GM12878 (cell line): ENCODE measurements around the gene DCP1B. TPM values are rescaled to one million over a fixed set of nuclear protein-coding genes. Genes with fewer than 3 reads are reported as not detected.

Source experiments
- ATAC-seq: fragments of 200-7000 bp; cut with Tn5 transposase; 3 replicates; pipeline ENCODE4 v1.9.1; 2020; ENCODE audit warnings: mild to moderate bottlenecking, moderate library complexity
- BruUV-seq: library from RNA; stranded (reverse); fragments of 400-500 nt; replicated peaks from 2 replicates; lab custom pipeline; 2021; lab: Mats Ljungman, UMichigan
- CTCF ChIA-PET: fragments of 300-600 bp; sonication (Branson Sonifier 250); formaldehyde crosslinking; extraction: SDS; loops from one replicate; lab custom pipeline; 2021; ENCODE audit warnings: inconsistent platforms; lab: Yijun Ruan, JAX
- POLR2A ChIA-PET: fragments of 350-600 bp; formaldehyde crosslinking; extraction: SDS; loops from one replicate; lab custom pipeline; 2021; ENCODE audit warnings: inconsistent platforms; lab: Charles Lee
- RAD21 ChIA-PET: fragments of 300-600 bp; sonication (Branson Sonifier 250); formaldehyde crosslinking; loops from one replicate; lab custom pipeline; 2023; ENCODE audit warnings: antibody characterized with exemption; ENCODE audit not compliant: unreplicated experiment; lab: Charles Lee
- SMC1A ChIA-PET: fragments of 300-600 bp; sonication (Branson Sonifier 250); formaldehyde crosslinking; loops from one replicate; lab custom pipeline; 2023; ENCODE audit not compliant: unreplicated experiment, uncharacterized antibody; lab: Charles Lee
- DNase-seq: peaks from one replicate; pipeline ENCODE4 v3.0.0-alpha.2; 2011; ENCODE audit warnings: low read depth, low spot score
- FAIRE-seq: peaks from 3 replicates; lab custom pipeline; 2011; peaks lifted over from hg19 to GRCh38; lab: Jason Lieb, UNC
- H2AFZ ChIP-seq: 2 replicates; pipeline ENCODE4 v1.6.0; 2011; ENCODE audit warnings: low read depth, low read length, control low read depth; ENCODE audit not compliant: control insufficient read depth
- H3K27ac ChIP-seq: 2 replicates; pipeline ENCODE4 v1.5.1; 2011; ENCODE audit warnings: control low read depth; ENCODE audit not compliant: control insufficient read depth, insufficient read depth
- H3K27me3 ChIP-seq, 2 experiments: replicated peaks in 1 of 2; 2 replicates each; pipeline versions ENCODE4 v1.6.0 to v1.6.1; 2011; ENCODE audit warnings: low read length in 1 of 2; ENCODE audit not compliant: control insufficient read depth in 2 of 2, insufficient read depth in 2 of 2
- H3K36me3 ChIP-seq, 2 experiments: 2 replicates each; pipeline ENCODE4 v1.5.1; 2011; ENCODE audit warnings: low read length in 1 of 2; ENCODE audit not compliant: control insufficient read depth in 2 of 2, insufficient read depth in 2 of 2
- H3K4me1 ChIP-seq: 2 replicates; pipeline ENCODE4 v1.6.1; 2011; ENCODE audit warnings: mild to moderate bottlenecking, low read length, moderate library complexity, mixed read lengths; ENCODE audit not compliant: control insufficient read depth, insufficient read depth
- H3K4me2 ChIP-seq: 2 replicates; pipeline ENCODE4 v1.6.0; 2011; ENCODE audit warnings: control low read depth; ENCODE audit not compliant: control insufficient read depth, insufficient read depth
- H3K4me3 ChIP-seq: fragments of 200-600 bp; sonication (generic); 2 replicates; pipeline ENCODE4 v1.5.1; 2016
- H3K79me2 ChIP-seq: 2 replicates; pipeline ENCODE4 v1.6.0; 2011; ENCODE audit warnings: low read length; ENCODE audit not compliant: control insufficient read depth, insufficient read depth
- H3K9ac ChIP-seq: 2 replicates; pipeline ENCODE4 v1.8.0; 2011; ENCODE audit warnings: low read length, control low read depth, mixed read lengths; ENCODE audit not compliant: control insufficient read depth, insufficient read depth
- H3K9me3 ChIP-seq: replicated peaks from 3 replicates; pipeline ENCODE4 v1.5.1; 2011; ENCODE audit warnings: mild to moderate bottlenecking, low read length; ENCODE audit not compliant: control insufficient read depth, insufficient read depth
- H4K20me1 ChIP-seq: 2 replicates; pipeline ENCODE4 v1.6.0; 2011; ENCODE audit not compliant: control insufficient read depth, insufficient read depth
- CREB1 ChIP-seq: IDR thresholded peaks from 2 replicates; pipeline ENCODE4 v1.6.1; 2012; ENCODE audit warnings: low read depth, mild to moderate bottlenecking, inconsistent platforms
- HDAC6 ChIP-seq: fragments of 200-600 bp; sonication (generic); IDR thresholded peaks from one replicate; pipeline ENCODE4 v1.8.0; 2017; ENCODE audit warnings: antibody characterized with exemption; ENCODE audit not compliant: unreplicated experiment
- MAX ChIP-seq: IDR thresholded peaks from 2 replicates; pipeline ENCODE4 v1.6.1; 2012; ENCODE audit warnings: low read depth, low read length, improper control_type of control experiment
- MEF2A ChIP-seq: IDR thresholded peaks from 2 replicates; pipeline ENCODE4 v1.6.1; 2011; ENCODE audit warnings: low read depth, mild to moderate bottlenecking, low read length, moderate library complexity; ENCODE audit not compliant: insufficient read depth
- NR2C2 ChIP-seq: IDR thresholded peaks from 2 replicates; pipeline ENCODE4 v1.6.1; 2011; ENCODE audit warnings: borderline replicate concordance, low read depth; ENCODE audit not compliant: control insufficient read depth, insufficient read length
- RAD51 ChIP-seq: fragments of 450-650 bp; IDR thresholded peaks from 2 replicates; pipeline ENCODE4 v1.6.1; 2016; ENCODE audit warnings: moderate library complexity, mild to moderate bottlenecking, inconsistent platforms
- SMAD5 ChIP-seq: IDR thresholded peaks from 2 replicates; pipeline ENCODE4 v1.6.1; 2016; ENCODE audit warnings: antibody characterized with exemption, low read depth
- SMARCA5 ChIP-seq: fragments of 450-650 bp; IDR thresholded peaks from 2 replicates; pipeline ENCODE4 v1.6.1; 2017; ENCODE audit warnings: mild to moderate bottlenecking
- ZNF592 ChIP-seq: fragments of 450-650 bp; IDR thresholded peaks from 2 replicates; pipeline ENCODE4 v1.6.1; 2017; ENCODE audit warnings: mild to moderate bottlenecking, moderate library complexity
- WGBS: methylation state at CpG from one replicate; pipeline ENCODE4 v1.1.6; 2016; ENCODE audit warnings: low lambda C conversion rate; ENCODE audit not compliant: insufficient replicate concordance, insufficient coverage; ENCODE audit errors: missing lambda C conversion rate; 5-methylcytosine and 5-hydroxymethylcytosine counted together
- in situ Hi-C: fragments of 300-500 bp; cut with MboI; formaldehyde crosslinking; loops from 9 replicates; pipeline ENCODE4 v1.14.3; 2018; ENCODE audit warnings: mixed read lengths
- intact Hi-C: fragments of 100-400 bp; cut with micrococcal nuclease; formaldehyde crosslinking; loops from one replicate; pipeline ENCODE4 v1.14.2; 2022; ENCODE audit not compliant: unreplicated experiment
- polyA plus RNA-seq, 11 experiments: library from polyadenylated mRNA; depleted of rRNA in 4 of 11; unstranded in 6 of 11; stranded (reverse) in 5 of 11; fragments of >200 nt; fragmentation: Nextera tagmentation in 4 of 11; fragmentation: Illumina TruSeq in 1 of 11; extraction: Ambion mirVana in 4 of 11; extraction: Trizol in 1 of 11; gene quantifications; 1 replicate in 1 of 11; 2 replicates in 10 of 11; pipeline versions ENCODE4 v1.2.1 to v1.2.3, GENCODE V29; 2011 to 2016; ENCODE audit warnings: inconsistent platforms in 2 of 11, missing spikeins in 2 of 11, low read depth in 1 of 11
- total RNA-seq, 4 experiments: library from RNA; depleted of rRNA in 3 of 4; stranded (reverse); fragments of >200 nt in 3 of 4; fragmentation: Illumina TruSeq in 1 of 4; extraction: Trizol in 1 of 4; gene quantifications; 2 replicates each; pipeline versions ENCODE4 v1.2.1 to v1.2.3, GENCODE V29; 2013 to 2021
- TF ChIP-seq, protein P1 (sequence below): IDR thresholded peaks from 2 replicates; pipeline ENCODE4 v1.6.1; 2012; ENCODE audit warnings: improper control_type of control experiment, low read depth, low read length; ENCODE audit not compliant: insufficient replicate concordance
- TF ChIP-seq, protein P2 (sequence below): IDR thresholded peaks from 2 replicates; pipeline ENCODE4 v1.6.1; 2011; ENCODE audit warnings: borderline replicate concordance, low read depth, mild to moderate bottlenecking, moderate library complexity, mixed read lengths, low read length; ENCODE audit not compliant: insufficient read depth; ENCODE audit errors: extremely low read length

The DCP1B gene
- total and polyA plus RNA-seq, 10 of the 15 experiments (the other 5 are each of a cell fraction or from before 2014, with no cell fraction given), result 1.3 to 23.4 (median 15.3) TPM

GRCh38 chr12:1919763-1920162 is 84.5 kb downstream of the DCP1B start (continued):
- TF ChIP-seq MEF2A (no peak), CREB1 (no peak), SMAD5 (no peak), MAX (no peak), ZNF592 (no peak), SMARCA5 (no peak), RAD51 (no peak)
- TF ChIP-seq, all 136 proteins: peak for 0

GRCh38 chr12:1919284-1919683 is 85.0 kb downstream of the DCP1B start:
- CTCF ChIA-PET, result interaction anchor here (3.2 kb wide), 1 partner anchor 21 kb away, joined by 12 read pairs; no protein-coding TSS in a partner anchor
- H3K27ac ChIP-seq, result no peak overlapping the region
- no peak overlapping the region for H3K9ac ChIP-seq
- no peaks in the 10 kb centered on the region; the same call in 2 of the 3 replicates for H3K9me3 ChIP-seq
- no peak overlapping the region for H3K4me2 ChIP-seq
- no peak for TF ChIP-seq NR2C2
- no peak for TF ChIP-seq HDAC6
- TF ChIP-seq, protein P1, sequence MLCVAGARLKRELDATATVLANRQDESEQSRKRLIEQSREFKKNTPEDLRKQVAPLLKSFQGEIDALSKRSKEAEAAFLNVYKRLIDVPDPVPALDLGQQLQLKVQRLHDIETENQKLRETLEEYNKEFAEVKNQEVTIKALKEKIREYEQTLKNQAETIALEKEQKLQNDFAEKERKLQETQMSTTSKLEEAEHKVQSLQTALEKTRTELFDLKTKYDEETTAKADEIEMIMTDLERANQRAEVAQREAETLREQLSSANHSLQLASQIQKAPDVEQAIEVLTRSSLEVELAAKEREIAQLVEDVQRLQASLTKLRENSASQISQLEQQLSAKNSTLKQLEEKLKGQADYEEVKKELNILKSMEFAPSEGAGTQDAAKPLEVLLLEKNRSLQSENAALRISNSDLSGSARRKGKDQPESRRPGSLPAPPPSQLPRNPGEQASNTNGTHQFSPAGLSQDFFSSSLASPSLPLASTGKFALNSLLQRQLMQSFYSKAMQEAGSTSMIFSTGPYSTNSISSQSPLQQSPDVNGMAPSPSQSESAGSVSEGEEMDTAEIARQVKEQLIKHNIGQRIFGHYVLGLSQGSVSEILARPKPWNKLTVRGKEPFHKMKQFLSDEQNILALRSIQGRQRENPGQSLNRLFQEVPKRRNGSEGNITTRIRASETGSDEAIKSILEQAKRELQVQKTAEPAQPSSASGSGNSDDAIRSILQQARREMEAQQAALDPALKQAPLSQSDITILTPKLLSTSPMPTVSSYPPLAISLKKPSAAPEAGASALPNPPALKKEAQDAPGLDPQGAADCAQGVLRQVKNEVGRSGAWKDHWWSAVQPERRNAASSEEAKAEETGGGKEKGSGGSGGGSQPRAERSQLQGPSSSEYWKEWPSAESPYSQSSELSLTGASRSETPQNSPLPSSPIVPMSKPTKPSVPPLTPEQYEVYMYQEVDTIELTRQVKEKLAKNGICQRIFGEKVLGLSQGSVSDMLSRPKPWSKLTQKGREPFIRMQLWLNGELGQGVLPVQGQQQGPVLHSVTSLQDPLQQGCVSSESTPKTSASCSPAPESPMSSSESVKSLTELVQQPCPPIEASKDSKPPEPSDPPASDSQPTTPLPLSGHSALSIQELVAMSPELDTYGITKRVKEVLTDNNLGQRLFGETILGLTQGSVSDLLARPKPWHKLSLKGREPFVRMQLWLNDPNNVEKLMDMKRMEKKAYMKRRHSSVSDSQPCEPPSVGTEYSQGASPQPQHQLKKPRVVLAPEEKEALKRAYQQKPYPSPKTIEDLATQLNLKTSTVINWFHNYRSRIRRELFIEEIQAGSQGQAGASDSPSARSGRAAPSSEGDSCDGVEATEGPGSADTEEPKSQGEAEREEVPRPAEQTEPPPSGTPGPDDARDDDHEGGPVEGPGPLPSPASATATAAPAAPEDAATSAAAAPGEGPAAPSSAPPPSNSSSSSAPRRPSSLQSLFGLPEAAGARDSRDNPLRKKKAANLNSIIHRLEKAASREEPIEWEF, result no peak
- TF ChIP-seq, protein P2, sequence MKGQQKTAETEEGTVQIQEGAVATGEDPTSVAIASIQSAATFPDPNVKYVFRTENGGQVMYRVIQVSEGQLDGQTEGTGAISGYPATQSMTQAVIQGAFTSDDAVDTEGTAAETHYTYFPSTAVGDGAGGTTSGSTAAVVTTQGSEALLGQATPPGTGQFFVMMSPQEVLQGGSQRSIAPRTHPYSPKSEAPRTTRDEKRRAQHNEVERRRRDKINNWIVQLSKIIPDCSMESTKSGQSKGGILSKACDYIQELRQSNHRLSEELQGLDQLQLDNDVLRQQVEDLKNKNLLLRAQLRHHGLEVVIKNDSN, result no peak
- H3K36me3 ChIP-seq, result no peaks in the 10 kb centered on the region
- POLR2A ChIA-PET, result no interaction called here
- intact Hi-C loops (no loop called here), in situ Hi-C loops (no loop called here)
- peaks cover 1% of the 10 kb centered on the region; the same call in 1 of the 2 replicates for H3K4me1 ChIP-seq
- DNase-seq, result no peak
- BruUV-seq, result no TSS peak
- FAIRE-seq, result no peak
- H3K79me2 ChIP-seq, result no peaks in the 10 kb centered on the region
- H4K20me1 ChIP-seq, result no peaks in the 10 kb centered on the region
- H3K27me3 ChIP-seq, result peaks cover 0 to 6% of the 10 kb centered on the region in 2 experiments; a peak in 2 of 4 replicates
- no peak overlapping the region for H3K4me3 ChIP-seq
- ATAC-seq, result no peak
- 61% methylated on average over 5 of the region's 5 CpGs for WGBS
- RAD21 ChIA-PET, result no interaction called here
- no peak overlapping the region for H2AFZ ChIP-seq
- SMC1A ChIA-PET, result interaction anchor here (0.8 to 1.7 kb wide), 2 partner anchors 21 to 122 kb away, joined by 3 to 4 read pairs; no protein-coding TSS in a partner anchor
